Type B pancreatic cell (in vitro differentiated cells): Measurements from ENCODE around the gene PWP2. TPM values are rescaled to one million over a fixed set of nuclear protein-coding genes. Genes with fewer than 3 reads are reported as not detected.
"Not testable (repeated sequence)": the region's sequence is repeated elsewhere in the genome, so short reads cannot be mapped to it uniquely, and the experiment has no call there.

Experiments used
- DNase-seq: peaks from one replicate; pipeline ENCODE4 v3.0.0; 2021; ENCODE audit warnings: mixed read lengths; ENCODE audit not compliant: unreplicated experiment; ENCODE audit errors: extremely low spot score
- H3K27ac Mint-ChIP-seq: 2 replicates; pipeline ENCODE4 v1.8.0; 2021; ENCODE audit warnings: mild to moderate bottlenecking, mixed read lengths
- H3K27me3 Mint-ChIP-seq: 2 replicates; pipeline ENCODE4 v1.8.0; 2021; ENCODE audit warnings: mixed read lengths
- H3K36me3 Mint-ChIP-seq: 2 replicates; pipeline ENCODE4 v1.8.0; 2021; ENCODE audit warnings: mixed read lengths
- H3K4me1 Mint-ChIP-seq: one replicate; pipeline ENCODE4 v1.8.0; 2021; ENCODE audit warnings: mixed read lengths; ENCODE audit not compliant: unreplicated experiment
- H3K4me3 Mint-ChIP-seq: 2 replicates; pipeline ENCODE4 v1.8.0; 2021; ENCODE audit warnings: mild to moderate bottlenecking, mixed read lengths
- H3K9me3 Mint-ChIP-seq: 2 replicates; pipeline ENCODE4 v1.8.0; 2021; ENCODE audit warnings: mixed read lengths
- CTCF ChIP-seq: fragments of 200-600 bp; sonication (generic); conservative IDR thresholded peaks from 2 replicates; pipeline ENCODE4 v1.5.0; 2021; ENCODE audit warnings: antibody characterized with exemption, mild to moderate bottlenecking
- long read RNA-seq: library from polyadenylated mRNA; unstranded; transcript quantifications from one replicate; pipeline ENCODE4 v2.0.0, GENCODE V29; 2020
- total RNA-seq: library from RNA; stranded (reverse); gene quantifications from 2 replicates; pipeline ENCODE4 v1.2.1, GENCODE V29; 2021; ENCODE audit warnings: low replicate concordance

Gene PWP2
- 5.1 and 5.8 TPM in 2 replicates for total RNA-seq
- long read RNA-seq = 0 reads

GRCh38 chr21:44107026-44107501 is at the start of gene PWP2:
TSS of gene PWP2 (plus strand) at chr21:44107399. CDS start at chr21:44107417, 18 bp downstream.
- not testable (repeated sequence) for H3K4me3 Mint-ChIP-seq, H3K4me1 Mint-ChIP-seq, H3K9me3 Mint-ChIP-seq, H3K36me3 Mint-ChIP-seq, H3K27ac Mint-ChIP-seq, H3K27me3 Mint-ChIP-seq
- DNase-seq = peak; percentile 18

GRCh38 chr21:44057960-44058651 is 49.1 kb upstream of the PWP2 start:
- DNase-seq = no peak
- Mint-ChIP-seq H3K27ac (no peak overlapping the region), H3K4me3 (no peak overlapping the region)

GRCh38 chr21:44058652-44058964 is 48.6 kb upstream of the PWP2 start:
- no peak for TF ChIP-seq CTCF
- H3K9me3 Mint-ChIP-seq = no peaks in the 10 kb centered on the region
- peaks cover 11% of the 10 kb centered on the region for H3K4me1 Mint-ChIP-seq
- no peaks in the 10 kb centered on the region for H3K27me3 Mint-ChIP-seq
- H3K4me3 Mint-ChIP-seq = no peak overlapping the region
- no peak for DNase-seq
- H3K36me3 Mint-ChIP-seq = peaks cover 18% of the 10 kb centered on the region
- no peak overlapping the region for H3K27ac Mint-ChIP-seq

More at GRCh38 chr21:44057960-44058651, 49.1 kb upstream of the PWP2 start:
- H3K9me3 Mint-ChIP-seq = no peaks in the 10 kb centered on the region
- H3K4me1 Mint-ChIP-seq = peaks cover 13% of the 10 kb centered on the region
- H3K27me3 Mint-ChIP-seq = no peaks in the 10 kb centered on the region
- H3K36me3 Mint-ChIP-seq = peaks cover 18% of the 10 kb centered on the region
- no peak for TF ChIP-seq CTCF

- no peak overlapping the region for H3K4me3 Mint-ChIP-seq
- no peaks in the 10 kb centered on the region for H3K27me3 Mint-ChIP-seq
- peaks cover 8% of the 10 kb centered on the region for H3K4me1 Mint-ChIP-seq
- no peaks in the 10 kb centered on the region for H3K9me3 Mint-ChIP-seq
- no peak overlapping the region for H3K27ac Mint-ChIP-seq
- no peak for DNase-seq
- H3K36me3 Mint-ChIP-seq = peaks cover 17% of the 10 kb centered on the region
- TF ChIP-seq CTCF = no peak
Observed at GRCh38 chr21:44058981-44059380, 48.2 kb upstream of the PWP2 start.

- no peak for TF ChIP-seq CTCF
- peaks cover 15% of the 10 kb centered on the region for H3K36me3 Mint-ChIP-seq
- H3K9me3 Mint-ChIP-seq = no peaks in the 10 kb centered on the region
- H3K4me3 Mint-ChIP-seq = no peak overlapping the region
- H3K27me3 Mint-ChIP-seq = no peaks in the 10 kb centered on the region
- no peak overlapping the region for H3K27ac Mint-ChIP-seq
- DNase-seq = no peak
- peaks cover 4% of the 10 kb centered on the region for H3K4me1 Mint-ChIP-seq
Observed at GRCh38 chr21:44059710-44060109, 47.5 kb upstream of the PWP2 start.

DNA sequence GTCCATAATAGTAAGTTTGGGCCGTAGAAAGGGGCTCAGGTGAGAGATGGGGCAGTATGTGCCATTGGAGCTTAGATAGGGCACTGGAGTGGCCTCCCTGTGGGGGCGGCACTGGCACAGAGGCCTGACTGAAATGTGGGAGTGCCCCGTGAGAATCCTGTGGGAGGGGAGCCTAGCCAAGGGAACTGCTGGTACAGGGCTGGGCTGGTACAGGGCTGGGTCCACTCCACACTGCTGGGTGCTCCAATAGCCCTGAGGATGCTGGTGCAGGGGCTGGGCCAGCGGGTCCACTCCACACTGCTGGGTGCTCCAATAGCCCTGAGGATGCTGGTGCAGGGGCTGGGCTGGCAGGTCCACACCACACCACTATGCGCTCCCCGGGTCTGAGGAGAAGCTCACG is 44.8 kb upstream of the PWP2 start:
- H3K27me3 Mint-ChIP-seq = no peaks in the 10 kb centered on the region
- no peak for TF ChIP-seq CTCF
- peaks cover 4% of the 10 kb centered on the region for H3K4me1 Mint-ChIP-seq

More for the DNA sequence above, 44.8 kb upstream of the PWP2 start:
- H3K36me3 Mint-ChIP-seq = peaks cover 13% of the 10 kb centered on the region
- DNase-seq = no peak
- H3K9me3 Mint-ChIP-seq = no peaks in the 10 kb centered on the region
- no peak overlapping the region for H3K4me3 Mint-ChIP-seq
- H3K27ac Mint-ChIP-seq = no peak overlapping the region
